Astrocyte (in vitro differentiated cells and primary cell): Measurements from ENCODE around the gene FHL3. TPM values are rescaled to one million over a fixed set of nuclear protein-coding genes. Genes with fewer than 3 reads are reported as not detected.

Experiments used
- DNase-seq: peaks from one replicate; pipeline ENCODE4 v3.0.0-alpha.2; 2010; ENCODE audit warnings: low read depth
- FAIRE-seq: peaks from 2 replicates; lab custom pipeline; 2011; peaks lifted over from hg19 to GRCh38; lab: Jason Lieb, UNC
- H2AFZ ChIP-seq: 2 replicates; pipeline ENCODE4 v1.6.0; 2012; ENCODE audit warnings: low read depth, low read length, inconsistent platforms
- H3K27ac ChIP-seq: 2 replicates; pipeline ENCODE4 v1.5.1; 2011; ENCODE audit warnings: low read depth, low read length, inconsistent platforms
- H3K27me3 ChIP-seq: 2 replicates; pipeline ENCODE4 v1.6.0; 2011; ENCODE audit warnings: low read length, inconsistent platforms; ENCODE audit not compliant: insufficient read depth
- H3K36me3 ChIP-seq: 2 replicates; pipeline ENCODE4 v1.5.1; 2011; ENCODE audit warnings: low read length, inconsistent platforms; ENCODE audit not compliant: insufficient read depth
- H3K4me1 ChIP-seq: 2 replicates; pipeline ENCODE4 v1.5.1; 2011; ENCODE audit warnings: low read length, inconsistent platforms; ENCODE audit not compliant: insufficient read depth
- H3K4me2 ChIP-seq: 2 replicates; pipeline ENCODE4 v1.6.0; 2012; ENCODE audit warnings: low read length, inconsistent platforms
- H3K4me3 ChIP-seq: 2 replicates; pipeline ENCODE4 v1.5.1; 2011; ENCODE audit warnings: low read depth, mild to moderate bottlenecking, low read length, inconsistent platforms; ENCODE audit not compliant: insufficient read depth
- H3K79me2 ChIP-seq: 2 replicates; pipeline ENCODE4 v1.6.0; 2012; ENCODE audit warnings: mild to moderate bottlenecking, low read length, inconsistent platforms; ENCODE audit not compliant: insufficient read depth
- H3K9ac ChIP-seq: 2 replicates; pipeline ENCODE4 v1.6.0; 2012; ENCODE audit warnings: mild to moderate bottlenecking, low read length, inconsistent platforms
- H3K9me3 ChIP-seq: 2 replicates; pipeline ENCODE4 v1.5.1; 2012; ENCODE audit warnings: low read depth, mild to moderate bottlenecking, low read length, inconsistent platforms; ENCODE audit not compliant: insufficient read depth
- H4K20me1 ChIP-seq: 2 replicates; pipeline ENCODE4 v1.6.0; 2012; ENCODE audit warnings: low read length, inconsistent platforms; ENCODE audit not compliant: insufficient read depth
- H3K27ac Mint-ChIP-seq: one replicate; pipeline ENCODE4 v1.8.0; 2021; ENCODE audit warnings: mild to moderate bottlenecking, mixed read lengths; ENCODE audit not compliant: unreplicated experiment
- H3K27me3 Mint-ChIP-seq: one replicate; pipeline ENCODE4 v1.8.0; 2021; ENCODE audit warnings: low read depth, mixed read lengths; ENCODE audit not compliant: unreplicated experiment
- H3K36me3 Mint-ChIP-seq: one replicate; pipeline ENCODE4 v1.8.0; 2021; ENCODE audit warnings: low read depth, mixed read lengths; ENCODE audit not compliant: unreplicated experiment
- H3K4me1 Mint-ChIP-seq: one replicate; pipeline ENCODE4 v1.8.0; 2021; ENCODE audit warnings: low read depth, mixed read lengths; ENCODE audit not compliant: unreplicated experiment
- H3K4me3 Mint-ChIP-seq: one replicate; pipeline ENCODE4 v1.8.0; 2021; ENCODE audit warnings: mild to moderate bottlenecking, moderate library complexity, mixed read lengths; ENCODE audit not compliant: unreplicated experiment
- H3K9me3 Mint-ChIP-seq: one replicate; pipeline ENCODE4 v1.8.0; 2021; ENCODE audit warnings: mild to moderate bottlenecking, mixed read lengths; ENCODE audit not compliant: unreplicated experiment
- CTCF ChIP-seq: IDR thresholded peaks from 2 replicates; pipeline ENCODE4 v1.5.1; 2011; ENCODE audit warnings: low read depth, mild to moderate bottlenecking, inconsistent platforms, low read length, moderate library complexity; ENCODE audit not compliant: insufficient read depth
- EZH2 ChIP-seq: IDR thresholded peaks from 2 replicates; pipeline ENCODE4 v1.6.1; 2012; ENCODE audit warnings: mild to moderate bottlenecking, low read length, inconsistent platforms; ENCODE audit not compliant: insufficient read depth
- total RNA-seq: library from RNA; stranded (reverse); gene quantifications from 2 replicates; pipeline ENCODE4 v1.2.1, GENCODE V29; 2021

FHL3 gene
- total RNA-seq, 1 donor from 2014 or later = 107 TPM

GRCh38 chr1:38050397-38051078 is 45.2 kb upstream of the FHL3 start:
- peaks cover 10% of the 10 kb centered on the region for H3K4me1 Mint-ChIP-seq

GRCh38 chr1:38047603-38048141 is 42.4 kb upstream of the FHL3 start:
- Histone ChIP-seq H3K27me3 (peaks cover 28% of the 10 kb centered on the region), H4K20me1 (peaks cover 4% of the 10 kb centered on the region), H3K27ac (no peak overlapping the region), H3K4me3 (peak overlapping the region; percentile 54), H3K36me3 (no peaks in the 10 kb centered on the region), H3K4me2 (peak overlapping the region; percentile 91), H3K9ac (no peak overlapping the region), H3K79me2 (no peaks in the 10 kb centered on the region), H2AFZ (peak overlapping the region; percentile 76), H3K4me1 (peaks cover 12% of the 10 kb centered on the region), H3K9me3 (no peaks in the 10 kb centered on the region)
- Mint-ChIP-seq H3K27me3 (peaks cover 30% of the 10 kb centered on the region), H3K36me3 (peaks cover 3% of the 10 kb centered on the region), H3K9me3 (no peaks in the 10 kb centered on the region), H3K27ac (no peak overlapping the region), H3K4me1 (peaks cover 6% of the 10 kb centered on the region), H3K4me3 (peak overlapping the region; percentile 90)
- peak; percentile 3 for TF ChIP-seq EZH2
- TF ChIP-seq CTCF = no peak
- no peak for FAIRE-seq
- peak; percentile 57 for DNase-seq

More at GRCh38 chr1:38050397-38051078, 45.2 kb upstream of the FHL3 start:
- no peak for FAIRE-seq
- Histone ChIP-seq H3K4me3 (no peak overlapping the region), H3K4me1 (peaks cover 9% of the 10 kb centered on the region), H3K9me3 (no peaks in the 10 kb centered on the region), H3K27ac (no peak overlapping the region), H3K9ac (no peak overlapping the region), H3K36me3 (no peaks in the 10 kb centered on the region), H2AFZ (no peak overlapping the region), H3K4me2 (no peak overlapping the region), H3K27me3 (peaks cover 3% of the 10 kb centered on the region), H3K79me2 (no peaks in the 10 kb centered on the region), H4K20me1 (peaks cover 4% of the 10 kb centered on the region)
- TF ChIP-seq EZH2 (no peak), CTCF (no peak)
- H3K4me3 Mint-ChIP-seq = no peak overlapping the region
- peaks cover 28% of the 10 kb centered on the region for H3K27me3 Mint-ChIP-seq
- no peak overlapping the region for H3K27ac Mint-ChIP-seq
- peaks cover 3% of the 10 kb centered on the region for H3K36me3 Mint-ChIP-seq
- no peak for DNase-seq
- H3K9me3 Mint-ChIP-seq = no peaks in the 10 kb centered on the region
